HG03095 (cell line): ENCODE measurements around the gene OTOP2.
"Not testable (repeated sequence)": the region's sequence is repeated elsewhere in the genome, so short reads cannot be mapped to it uniquely, and the experiment has no call there.

Source experiments
- ATAC-seq: cut with Tn5 transposase; IDR thresholded peaks from one replicate; pipeline ENCODE4 v1.9.1; 2021; ENCODE audit warnings: moderate library complexity; ENCODE audit not compliant: unreplicated experiment

Gene OTOP2

GRCh38 chr17:74971069-74971841 lies 47.2 kb downstream of the OTOP2 start:
- no peak for ATAC-seq

DNA sequence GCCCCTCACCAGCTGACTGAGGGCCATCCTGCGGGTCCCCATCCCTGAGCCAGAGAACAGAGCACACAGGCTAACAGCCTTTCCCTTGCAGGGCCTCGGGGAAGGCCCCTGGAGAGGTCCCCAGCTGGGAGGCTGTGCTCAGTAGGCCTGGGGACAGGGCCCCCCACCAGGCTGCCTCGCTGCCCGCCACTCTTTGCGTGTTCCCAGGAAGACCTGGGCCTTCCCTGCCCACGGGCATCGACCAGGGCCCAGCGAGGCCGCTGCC lies 47.7 kb downstream of the OTOP2 start:
- no peak for ATAC-seq

- no peak for ATAC-seq
Observed at GRCh38 chr17:74972107-74972972, 48.3 kb downstream of the OTOP2 start, which contains the start of gene HID1. Gene HID1, minus strand, starts transcription at chr17:74972759. Its CDS starts 103 bp downstream, at chr17:74972656.

DNA sequence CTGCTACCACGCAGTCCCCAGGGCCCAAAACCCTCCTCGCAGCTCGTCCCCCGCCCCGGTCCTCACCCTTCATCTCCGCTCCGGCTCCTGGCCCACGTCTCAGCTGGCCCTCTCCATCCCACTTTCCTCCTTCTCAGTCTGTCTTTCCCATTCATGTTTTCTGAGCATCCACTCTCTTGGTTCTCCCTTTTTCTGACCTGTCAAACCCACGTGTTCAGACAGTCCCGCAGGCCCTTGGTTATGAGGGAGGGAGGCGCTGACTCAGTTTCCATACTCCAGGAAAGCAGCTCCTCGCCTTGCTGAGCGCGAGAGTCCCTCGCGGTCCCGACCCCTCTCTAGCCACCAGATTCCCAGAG lies 48.9 kb downstream of the OTOP2 start:
- ATAC-seq, result no peak

GRCh38 chr17:74975943-74976342 lies 51.9 kb downstream of the OTOP2 start:
- ATAC-seq, result no peak

- ATAC-seq, result no peak
Observed at GRCh38 chr17:74977802-74978201, 53.7 kb downstream of the OTOP2 start.

DNA sequence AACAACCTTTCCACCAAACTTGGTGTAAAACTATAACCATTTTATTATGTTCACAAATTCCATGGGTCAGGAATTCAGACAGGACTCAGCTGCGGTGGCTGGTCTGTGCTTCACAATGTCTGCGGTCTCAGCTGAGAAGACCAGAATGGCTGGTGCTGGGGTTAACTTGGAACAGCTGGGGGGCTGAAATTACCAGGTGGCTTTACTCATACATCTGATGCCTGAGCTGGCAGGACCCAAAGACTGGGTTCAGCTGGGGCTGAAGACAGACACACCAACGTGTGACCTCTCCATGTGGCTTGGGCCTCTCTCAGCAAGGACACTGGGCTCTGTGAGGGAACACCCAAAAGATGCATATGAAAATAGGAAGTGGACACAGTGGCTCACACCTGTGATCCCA lies 54.2 kb downstream of the OTOP2 start:
- no peak for ATAC-seq

DNA sequence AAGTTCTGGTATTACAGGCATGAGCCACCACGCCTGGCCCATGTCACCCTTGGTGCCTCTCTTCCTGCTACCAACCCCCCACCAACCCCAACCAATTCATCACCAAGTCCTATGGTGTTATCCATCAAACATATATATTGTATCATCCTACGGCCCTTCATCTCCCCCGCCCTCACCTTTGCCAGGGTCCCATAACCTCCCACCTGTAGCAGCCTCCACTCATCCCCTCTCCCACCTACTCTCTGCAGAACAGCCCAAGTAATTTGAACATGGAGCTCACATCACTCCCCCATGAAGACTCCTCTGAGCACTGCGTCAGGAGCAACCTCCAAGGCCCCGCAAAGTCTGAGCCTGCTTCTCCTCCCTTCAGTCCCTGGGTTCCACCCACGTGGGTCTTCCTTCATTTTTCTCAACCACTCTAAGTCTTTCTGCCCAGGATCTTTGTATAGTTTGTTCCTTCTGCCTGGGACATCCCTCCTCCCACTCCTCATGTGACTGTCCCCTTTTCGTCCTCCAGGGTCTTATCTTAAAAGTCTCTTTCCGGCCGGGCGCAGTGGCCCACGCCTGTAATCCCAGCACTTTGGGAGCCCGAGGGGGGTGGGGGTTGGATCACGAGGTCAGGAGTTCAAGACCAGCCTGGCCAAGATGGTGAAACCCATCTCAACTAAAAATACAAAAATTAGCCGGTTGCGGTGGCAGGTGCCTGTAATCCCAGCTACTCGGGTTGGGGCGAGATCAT lies 55.5 kb downstream of the OTOP2 start:
- ATAC-seq, result no peak

DNA sequence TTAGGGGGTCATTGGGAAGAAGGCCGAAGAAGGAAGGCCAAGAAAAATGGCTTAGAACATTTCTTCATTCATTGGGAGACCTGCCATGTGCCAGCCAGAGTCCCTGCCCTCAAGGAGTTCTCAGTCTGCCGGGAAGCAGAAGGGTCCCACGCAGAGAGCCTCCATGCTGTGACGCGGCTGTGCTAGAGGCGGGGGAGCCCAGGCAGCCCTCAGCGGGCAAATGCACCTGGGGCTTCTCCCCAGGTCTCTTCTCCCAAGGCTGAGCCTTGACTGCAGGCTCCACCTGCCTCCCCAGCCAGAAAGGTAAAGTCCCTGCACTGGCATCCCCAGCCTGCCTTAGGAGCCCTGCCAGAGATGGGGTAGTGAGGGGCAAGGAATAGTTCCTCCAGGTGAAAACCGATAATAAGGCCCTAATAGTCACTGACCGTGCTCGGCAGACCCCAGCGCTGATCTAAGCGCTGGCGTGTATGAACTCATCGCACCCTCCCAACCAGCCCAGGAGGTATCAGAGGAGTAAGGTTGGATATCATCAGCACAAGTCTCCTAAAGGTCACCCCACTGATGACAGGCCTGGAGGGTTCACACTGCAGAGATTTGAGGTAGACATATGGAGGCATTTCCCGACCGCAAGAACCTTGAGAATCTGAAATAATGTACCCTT lies 57.4 kb downstream of the OTOP2 start:
- ATAC-seq, result no peak

DNA sequence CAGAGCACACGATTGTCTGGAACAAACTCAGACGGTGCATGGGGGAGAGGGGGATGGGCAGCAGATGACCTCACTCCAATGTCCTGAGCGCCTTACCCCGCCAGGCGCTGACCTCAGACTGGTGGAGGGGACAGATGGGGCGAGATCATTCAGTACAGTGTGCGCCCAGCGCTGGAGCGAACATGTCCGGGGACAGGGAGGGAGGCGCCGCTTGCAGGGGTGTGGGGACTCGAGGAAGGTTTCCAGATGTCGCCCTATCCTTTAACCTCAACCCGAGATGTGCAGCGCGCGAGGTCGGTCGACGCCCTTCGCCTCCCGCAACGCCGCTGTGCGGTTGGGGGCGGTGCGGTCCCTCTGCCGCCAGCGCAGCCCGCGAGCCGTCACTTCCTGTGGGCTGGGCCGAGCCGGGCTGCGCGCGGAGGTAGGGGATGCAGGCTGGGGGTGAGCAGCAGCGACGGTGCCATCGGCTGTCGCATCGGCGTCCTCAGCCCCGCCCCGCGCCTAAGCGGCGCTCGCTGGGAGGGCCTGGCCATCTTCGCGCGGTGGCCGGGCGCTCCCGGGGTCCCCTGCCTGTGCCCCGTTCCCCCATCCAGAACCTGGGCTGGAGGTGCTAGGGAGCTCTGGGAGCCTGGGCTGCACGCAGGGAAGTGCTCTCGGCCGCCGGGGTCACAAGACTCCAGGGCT lies 58.0 kb downstream of the OTOP2 start:
- no peak for ATAC-seq

GRCh38 chr17:74982663-74983313 lies 58.7 kb downstream of the OTOP2 start:
- ATAC-seq, result not testable (repeated sequence)
